ENCODE results near the gene SH3BGRL. TPM values are rescaled to one million over a fixed set of nuclear protein-coding genes. Genes with fewer than 3 reads are reported as not detected.
"Not testable (repeated sequence)": the region's sequence is repeated elsewhere in the genome, so short reads cannot be mapped to it uniquely, and the experiment has no call there.

Gene SH3BGRL
- total RNA-seq, 3 donors from 2014 or later = 49.7 to 186 (median 74.4) TPM

DNA sequence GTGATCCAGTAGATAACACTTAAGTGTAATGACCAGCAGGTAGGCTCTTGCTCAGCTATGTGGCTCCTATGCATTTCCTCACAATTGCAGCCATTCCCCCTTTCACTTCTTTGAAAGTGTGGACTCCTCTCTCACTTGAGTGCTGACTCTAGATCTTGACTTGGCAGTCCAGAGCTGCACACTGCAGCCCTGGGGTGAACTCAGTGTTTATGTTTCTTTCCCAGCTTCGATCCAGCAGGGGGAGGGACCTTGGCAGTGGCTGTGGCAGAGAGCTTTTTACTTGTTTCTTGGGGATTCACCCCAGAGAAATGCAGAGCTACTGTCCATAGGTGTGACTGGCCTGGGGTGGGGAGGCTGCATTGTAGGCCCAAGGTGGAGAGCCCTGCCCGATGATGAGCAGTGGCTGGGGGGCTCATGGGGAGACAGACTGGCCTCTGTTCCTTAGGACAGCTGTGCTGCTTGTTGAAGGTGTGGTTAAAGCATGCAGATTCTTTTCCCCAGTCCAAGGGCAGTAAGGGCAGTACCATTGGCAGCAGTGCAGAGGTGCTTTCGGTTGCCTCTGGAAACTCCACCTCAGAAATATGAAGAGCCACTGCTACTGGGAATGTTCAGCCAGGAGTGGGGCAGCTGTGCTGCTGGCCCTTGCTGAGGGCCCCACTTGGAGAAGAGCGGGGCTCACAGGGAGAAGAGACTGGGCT lies 134.7 kb downstream of the SH3BGRL start:
- DNase-seq = no peak

DNA sequence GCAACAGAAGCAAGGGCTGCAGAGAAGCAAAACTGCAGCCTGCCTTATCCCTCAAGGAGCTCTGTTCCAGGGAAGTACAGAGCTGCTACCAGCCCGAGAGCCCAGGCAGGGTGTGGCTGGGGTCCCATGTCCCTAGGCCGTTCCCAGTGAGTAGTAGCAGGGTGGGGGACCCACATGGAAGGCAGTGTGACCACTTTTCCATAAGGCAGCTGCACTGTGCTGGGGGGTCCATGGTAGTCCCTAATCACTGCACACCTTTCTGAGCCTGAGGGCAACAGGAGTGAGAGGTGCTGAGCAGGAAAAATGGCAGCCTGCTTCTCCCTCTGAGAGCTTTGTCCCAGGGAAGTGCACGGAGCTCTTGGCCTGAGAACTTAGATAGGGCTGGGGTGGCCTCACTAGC lies 135.9 kb downstream of the SH3BGRL start:
- DNase-seq (no peak), ATAC-seq (peak; percentile 16)
- H3K4me1 ChIP-seq (ENCODE audit: low read depth) = no peaks in the 10 kb centered on the region
- no peaks in the 10 kb centered on the region for H3K36me3 ChIP-seq (ENCODE audit: low read depth)
- TF ChIP-seq, protein P1, sequence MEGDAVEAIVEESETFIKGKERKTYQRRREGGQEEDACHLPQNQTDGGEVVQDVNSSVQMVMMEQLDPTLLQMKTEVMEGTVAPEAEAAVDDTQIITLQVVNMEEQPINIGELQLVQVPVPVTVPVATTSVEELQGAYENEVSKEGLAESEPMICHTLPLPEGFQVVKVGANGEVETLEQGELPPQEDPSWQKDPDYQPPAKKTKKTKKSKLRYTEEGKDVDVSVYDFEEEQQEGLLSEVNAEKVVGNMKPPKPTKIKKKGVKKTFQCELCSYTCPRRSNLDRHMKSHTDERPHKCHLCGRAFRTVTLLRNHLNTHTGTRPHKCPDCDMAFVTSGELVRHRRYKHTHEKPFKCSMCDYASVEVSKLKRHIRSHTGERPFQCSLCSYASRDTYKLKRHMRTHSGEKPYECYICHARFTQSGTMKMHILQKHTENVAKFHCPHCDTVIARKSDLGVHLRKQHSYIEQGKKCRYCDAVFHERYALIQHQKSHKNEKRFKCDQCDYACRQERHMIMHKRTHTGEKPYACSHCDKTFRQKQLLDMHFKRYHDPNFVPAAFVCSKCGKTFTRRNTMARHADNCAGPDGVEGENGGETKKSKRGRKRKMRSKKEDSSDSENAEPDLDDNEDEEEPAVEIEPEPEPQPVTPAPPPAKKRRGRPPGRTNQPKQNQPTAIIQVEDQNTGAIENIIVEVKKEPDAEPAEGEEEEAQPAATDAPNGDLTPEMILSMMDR (IDR thresholded peaks at IDR 0.05) = no peak
- intact Hi-C loops (cut with DNase I, micrococcal nuclease) = no loop called here
- H3K4me3 ChIP-seq = no peak overlapping the region
- no peaks in the 10 kb centered on the region for H3K9me3 ChIP-seq

More for the DNA sequence above, 134.7 kb downstream of the SH3BGRL start:
- TF ChIP-seq, protein P1 (IDR thresholded peaks at IDR 0.05) = no peak
- no peak for ATAC-seq
- Histone ChIP-seq H3K4me3 (no peak overlapping the region), H3K9me3 (no peaks in the 10 kb centered on the region), H3K4me1 (ENCODE audit: low read depth) (no peaks in the 10 kb centered on the region), H3K36me3 (ENCODE audit: low read depth) (no peaks in the 10 kb centered on the region)
- intact Hi-C loops (cut with DNase I, micrococcal nuclease) = no loop called here

DNA sequence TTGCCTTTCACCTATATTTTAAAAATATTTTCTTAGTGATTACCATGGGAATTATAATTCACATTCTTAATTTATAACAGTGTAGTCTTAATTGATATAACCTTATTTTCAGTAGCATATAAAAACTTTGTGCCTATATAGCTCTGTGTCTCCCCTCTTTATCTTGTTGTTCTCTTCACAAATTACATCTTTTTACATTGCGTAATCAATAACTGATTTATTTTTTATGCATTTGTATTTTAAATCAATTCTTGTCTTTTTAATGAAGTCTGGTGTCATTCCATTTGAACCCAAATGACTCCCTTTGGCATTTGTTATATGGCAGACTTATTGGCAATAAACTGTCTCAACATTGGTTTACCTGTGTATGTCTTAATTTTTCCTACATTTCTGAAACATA lies 137.0 kb downstream of the SH3BGRL start:
- DNase-seq (no peak), ATAC-seq (no peak)
- intact Hi-C loops (cut with DNase I, micrococcal nuclease) = no loop called here
- no peaks in the 10 kb centered on the region for H3K9me3 ChIP-seq
- no peaks in the 10 kb centered on the region for H3K4me1 ChIP-seq (ENCODE audit: low read depth)
- no peak overlapping the region for H3K4me3 ChIP-seq
- TF ChIP-seq, protein P1 (IDR thresholded peaks at IDR 0.05) = no peak
- no peaks in the 10 kb centered on the region for H3K36me3 ChIP-seq (ENCODE audit: low read depth)

DNA sequence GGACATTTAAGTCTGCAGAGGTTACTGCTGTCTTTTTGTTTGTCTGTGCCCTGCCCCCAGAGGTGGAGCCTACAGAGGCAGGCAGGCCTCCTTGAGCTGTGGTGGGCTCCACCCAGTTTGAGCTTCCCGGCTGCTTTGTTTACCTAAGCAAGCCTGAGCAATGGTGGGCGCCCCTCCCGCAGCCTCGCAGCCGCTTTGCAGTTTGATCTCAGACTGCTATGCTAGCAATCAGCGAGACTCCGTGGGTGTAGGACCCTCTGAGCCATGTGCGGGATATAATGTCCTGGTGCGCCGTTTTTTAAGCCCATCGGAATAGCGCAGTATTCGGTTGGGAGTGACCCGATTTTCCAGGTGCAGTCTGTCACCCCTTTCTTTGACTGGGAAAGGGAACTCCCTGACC lies 143.4 kb downstream of the SH3BGRL start:
- ATAC-seq; H3K4me1 ChIP-seq (ENCODE audit: low read depth); H3K36me3 ChIP-seq (ENCODE audit: low read depth); H3K4me3 ChIP-seq; DNase-seq; intact Hi-C loops (cut with DNase I, micrococcal nuclease); H3K9me3 ChIP-seq: not testable (repeated sequence)

Other genes starting within 250 kb of the SH3BGRL start
- gene HMGN5, start 189 bp upstream of the SH3BGRL start, total RNA-seq = 1 to 10 TPM; 4.0 to 5.8 (median 4.1) TPM